ENCODE measurements around the gene SEPHS1. TPM values are rescaled to one million over a fixed set of nuclear protein-coding genes. Genes with fewer than 3 reads are reported as not detected.
A peak's percentile ranks its signal among the peaks of the same experiment; 100 is the strongest.
"Not testable (repeated sequence)": the region's sequence is repeated elsewhere in the genome, so short reads cannot be mapped to it uniquely, and the experiment has no call there.

The SEPHS1 gene
- 58.7 TPM for polyA plus RNA-seq (2013, experiment 1 of 2; ENCODE audit: insufficient read length)
- polyA plus RNA-seq (2013, experiment 2 of 2; ENCODE audit: insufficient read length), result 58.5 TPM

DNA sequence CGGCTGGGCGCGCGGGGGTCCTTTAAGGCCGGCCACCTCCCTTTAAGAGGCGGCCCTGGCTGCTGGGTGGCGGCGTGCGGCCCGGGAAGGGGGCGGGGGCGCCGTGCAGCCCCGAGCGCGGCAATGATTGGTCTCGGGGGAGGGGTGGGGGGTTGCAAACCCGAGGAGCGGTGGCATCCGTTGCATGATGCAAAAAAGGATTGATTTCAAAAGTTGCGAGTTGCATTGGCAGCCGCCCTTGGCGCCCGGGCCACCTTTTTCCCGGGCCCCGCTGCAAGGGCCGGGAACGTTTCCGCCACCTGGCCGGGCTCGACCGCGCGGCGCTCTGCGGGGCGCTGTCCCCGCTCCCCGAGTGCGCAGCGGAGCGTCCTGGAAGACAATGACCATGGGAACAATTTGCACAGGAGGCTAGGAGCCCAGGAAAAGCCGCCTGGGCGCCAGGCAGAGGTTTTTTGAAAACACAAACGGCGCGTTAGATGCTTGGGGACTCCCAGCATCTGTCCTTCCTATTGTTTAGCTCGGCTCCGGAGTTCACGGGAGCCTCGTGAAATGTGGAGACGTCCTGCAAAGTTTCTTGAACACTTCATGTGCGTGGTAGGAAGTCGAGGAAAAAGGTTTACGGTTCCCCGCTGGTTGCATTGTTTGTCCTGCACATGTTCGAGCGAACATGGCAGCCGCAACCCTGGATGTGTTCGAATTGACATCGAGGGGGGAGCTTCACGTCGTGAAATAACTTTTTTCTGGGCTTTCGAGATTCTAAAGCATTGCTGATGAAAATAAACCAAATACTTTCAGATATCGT, at the start of gene SEPHS1:
Gene SEPHS1, minus strand, starts transcription at position 78 of the 802 bp plus-strand sequence. CDS start 3,343 bp downstream, outside the sequence.
- DNase-seq, result peak; percentile 83

DNA sequence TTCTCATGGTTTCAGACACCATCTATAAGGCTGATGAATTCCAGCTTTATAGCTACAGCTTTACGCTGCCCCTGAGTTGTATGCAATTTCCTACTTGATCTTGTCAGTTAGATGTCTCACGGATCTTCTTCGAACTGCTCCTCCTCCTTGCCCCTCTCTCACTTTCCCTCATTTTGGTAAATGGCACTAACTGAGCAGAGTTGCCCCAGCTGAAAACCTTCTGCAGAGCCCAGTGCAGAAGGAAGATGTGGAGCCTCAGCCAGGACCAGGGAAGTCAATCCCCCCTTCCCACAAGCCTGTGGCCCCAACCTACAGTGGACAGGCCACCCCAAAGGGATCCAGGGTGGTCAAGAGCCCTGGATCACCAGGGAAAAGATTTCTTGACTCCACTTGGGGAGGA, 49.0 kb upstream of the SEPHS1 start:
- DNase-seq, result no peak

- no peak for DNase-seq
Measured at GRCh38 chr10:13396369-13396768, 48.3 kb upstream of the SEPHS1 start.

DNA sequence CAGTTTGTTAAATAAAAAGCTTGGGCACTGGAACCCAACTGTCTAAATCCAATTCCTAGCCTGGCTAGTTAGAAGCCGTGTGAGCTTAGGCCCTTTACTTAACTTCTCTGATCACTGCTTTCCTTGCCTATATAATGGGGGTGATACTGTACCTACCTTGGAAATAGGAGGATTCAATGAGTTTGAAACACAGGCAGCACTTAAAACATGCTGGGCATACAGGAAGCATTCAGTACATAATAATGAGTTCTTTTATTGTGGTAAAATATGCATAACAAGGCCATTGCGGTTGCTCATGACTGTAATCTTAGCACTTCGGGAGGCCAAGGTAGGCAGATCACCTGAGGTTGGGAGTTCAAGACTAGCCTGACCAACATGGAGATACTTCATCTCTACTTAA, 47.4 kb upstream of the SEPHS1 start:
- DNase-seq, result no peak

GRCh38 chr10:13393640-13394039, 45.5 kb upstream of the SEPHS1 start:
- DNase-seq, result no peak

DNA sequence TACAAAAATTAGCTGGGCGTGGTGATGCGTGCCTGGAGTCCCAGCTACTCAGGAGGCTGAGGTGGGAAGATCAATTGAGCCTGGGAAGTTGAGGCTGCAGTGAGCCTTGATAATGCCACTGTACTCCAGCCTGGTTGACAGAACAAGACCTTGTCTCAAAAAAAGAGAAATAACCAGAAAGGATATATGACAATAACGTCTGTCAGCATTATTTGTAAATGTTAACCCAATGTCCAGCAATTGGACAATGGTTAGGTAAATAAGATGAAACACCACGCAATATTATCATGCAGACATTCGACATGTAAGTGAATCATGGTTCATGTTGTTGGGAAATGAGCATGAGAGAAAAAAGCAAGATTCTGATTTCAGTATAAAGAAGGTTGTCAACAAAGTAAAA, 44.6 kb upstream of the SEPHS1 start:
- no peak for DNase-seq

- no peak for DNase-seq
Measured at GRCh38 chr10:13390604-13391522, 42.8 kb upstream of the SEPHS1 start.

DNA sequence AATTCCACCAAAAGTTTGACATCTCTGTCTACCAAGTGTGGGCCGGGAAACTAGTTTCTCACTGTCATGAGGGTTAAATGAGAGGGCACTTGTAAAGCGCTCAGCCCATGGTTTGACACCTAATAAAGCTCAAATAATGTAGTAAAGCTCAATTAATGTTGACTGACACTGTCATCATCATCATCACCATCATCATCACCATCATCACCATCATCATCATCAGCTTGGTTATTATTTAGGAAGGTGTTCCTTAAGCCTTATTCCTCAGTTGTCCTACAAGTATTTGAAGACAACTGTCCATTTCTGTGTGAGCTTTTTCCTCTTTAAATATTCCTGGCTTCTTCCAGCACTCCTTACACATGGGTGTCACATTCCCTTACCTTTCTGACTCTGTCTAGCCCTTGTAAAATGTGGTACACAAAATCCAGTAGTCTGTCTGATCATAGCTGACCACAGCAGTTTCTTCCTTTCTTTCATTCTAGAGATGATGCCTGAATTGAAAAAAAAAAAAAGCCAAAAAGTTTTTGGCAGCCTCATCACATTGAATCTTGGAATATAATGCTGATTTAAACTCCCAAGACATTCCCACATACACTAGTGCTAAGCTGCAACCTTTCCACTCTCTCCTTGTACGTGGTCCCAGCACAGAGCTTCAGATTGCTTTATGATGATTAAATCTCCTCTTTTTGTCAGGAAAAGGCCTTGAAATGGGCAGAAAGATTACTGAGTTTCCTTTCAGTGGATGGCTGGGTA, 40.6 kb upstream of the SEPHS1 start:
- no peak for DNase-seq

GRCh38 chr10:13386021-13386420, 37.9 kb upstream of the SEPHS1 start:
- no peak for DNase-seq

DNA sequence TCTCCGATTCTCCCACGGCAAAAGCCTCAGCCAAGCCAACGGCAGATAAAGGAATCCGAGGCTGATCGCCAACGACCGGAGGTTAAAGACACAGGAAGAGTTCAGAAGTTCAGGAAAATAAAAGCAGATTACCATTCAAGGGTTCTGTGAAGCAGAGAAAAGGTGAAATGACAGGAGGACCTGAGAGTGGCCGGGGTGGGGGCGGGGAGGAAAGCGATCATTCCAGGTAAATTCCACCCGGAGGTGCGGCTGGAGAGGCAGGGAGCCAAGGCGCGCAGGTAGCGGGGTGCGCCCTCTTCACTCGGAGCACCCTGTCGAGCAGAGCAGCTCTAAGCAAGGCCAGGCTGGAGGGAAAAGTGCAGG, 35.3 kb upstream of the SEPHS1 start:
- DNase-seq, result no peak

DNA sequence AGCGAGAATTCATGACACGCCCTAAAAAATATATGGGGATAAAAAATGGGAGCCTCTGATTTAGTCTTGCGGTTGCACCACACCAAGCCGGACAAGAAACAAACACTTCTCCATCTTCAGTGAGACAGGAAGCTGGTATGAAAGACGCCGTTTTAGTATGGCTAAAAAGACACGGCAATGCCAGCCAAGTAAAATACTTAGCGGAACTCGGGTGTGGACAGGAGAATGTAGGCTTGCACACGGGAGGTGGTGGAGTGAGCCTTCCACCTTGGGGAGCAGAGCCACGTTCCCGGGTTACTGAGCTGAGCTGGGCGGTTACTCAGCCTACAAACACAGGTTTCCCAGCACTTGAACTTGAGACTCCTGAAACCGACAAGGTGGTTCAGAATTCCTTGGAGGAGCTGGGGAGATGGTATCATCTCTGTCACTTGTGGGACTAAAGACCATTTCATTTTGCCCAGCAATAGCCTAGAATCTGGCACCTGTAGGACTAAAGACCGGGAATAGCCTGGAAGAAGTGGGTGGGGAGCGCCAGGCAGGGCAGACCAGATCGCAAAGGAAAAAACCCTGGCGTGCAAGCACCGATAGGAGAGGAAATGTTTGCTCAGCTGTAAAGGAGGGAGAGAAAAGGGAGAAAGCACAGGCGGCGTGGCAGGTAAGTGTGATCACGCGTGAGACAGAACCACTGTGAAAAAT, 34.8 kb upstream of the SEPHS1 start:
- no peak for DNase-seq

GRCh38 chr10:13379061-13379460, 31.0 kb upstream of the SEPHS1 start:
- not testable (repeated sequence) for DNase-seq

DNA sequence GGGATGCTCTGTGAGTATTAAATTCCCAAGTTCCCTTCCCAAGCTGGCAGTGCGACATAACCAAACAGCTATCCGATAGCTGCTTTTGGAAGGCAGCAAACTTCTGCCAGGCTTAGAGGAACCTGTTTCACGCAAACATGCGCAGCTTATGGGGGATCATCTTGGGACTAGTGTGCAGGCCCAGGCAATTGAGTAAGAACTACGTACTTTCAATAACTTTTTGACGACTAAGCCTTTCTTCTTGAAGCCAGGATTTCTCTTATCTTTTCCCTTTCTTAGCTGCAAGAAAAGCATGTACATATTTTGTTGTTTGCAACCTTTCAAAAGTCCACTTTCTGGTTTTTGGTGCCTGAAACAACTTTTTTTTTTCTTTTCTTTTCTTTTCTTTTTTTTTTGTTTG, 28.7 kb upstream of the SEPHS1 start:
- no peak for DNase-seq

- no peak for DNase-seq
Measured at GRCh38 chr10:13376297-13376696, 28.2 kb upstream of the SEPHS1 start.

DNA sequence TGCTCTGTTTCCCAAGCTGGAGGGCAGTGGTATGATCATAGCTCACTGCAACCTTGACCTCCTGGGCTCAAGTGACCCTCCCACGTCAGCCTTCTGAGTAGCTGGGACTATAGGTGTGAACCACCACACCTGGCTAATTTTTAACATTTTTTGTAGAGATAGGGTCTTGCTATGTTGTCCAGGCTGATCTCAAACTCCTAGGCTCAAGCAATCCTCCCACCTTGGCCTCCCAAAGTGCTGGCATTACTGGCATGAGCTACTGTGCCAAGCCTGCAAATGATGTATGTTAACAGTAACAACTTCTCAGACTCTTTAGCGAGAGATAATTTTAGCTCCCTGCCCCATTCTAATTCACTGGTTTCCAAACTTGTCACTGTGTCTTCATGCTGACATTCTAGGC, 27.7 kb upstream of the SEPHS1 start:
- DNase-seq, result no peak

- no peak for DNase-seq
Measured at GRCh38 chr10:13373644-13374043, 25.6 kb upstream of the SEPHS1 start.

GRCh38 chr10:13372524-13372923, 24.4 kb upstream of the SEPHS1 start:
- no peak for DNase-seq

GRCh38 chr10:13371897-13372470, 23.9 kb upstream of the SEPHS1 start:
- peak; percentile 79 for DNase-seq

DNA sequence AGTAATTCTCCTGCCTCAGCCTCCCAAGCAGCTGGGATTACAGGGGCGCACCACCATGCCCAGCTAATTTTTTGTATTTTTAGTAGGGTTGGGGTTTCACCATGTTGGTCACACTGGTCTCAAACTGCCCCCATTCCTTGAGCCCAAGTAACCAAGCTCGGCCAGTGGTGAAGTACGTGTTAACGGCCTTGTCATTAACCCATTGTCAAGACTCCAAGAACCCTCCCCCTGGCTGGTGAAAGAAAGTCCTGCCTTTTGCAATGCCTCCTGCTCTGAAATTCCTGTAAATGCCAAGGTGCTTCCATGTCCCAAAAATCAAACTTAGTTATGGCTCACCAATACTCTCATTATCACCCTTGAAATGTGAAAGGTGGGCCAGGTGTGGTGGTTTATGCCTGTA, 18.8 kb upstream of the SEPHS1 start:
- DNase-seq, result no peak

DNA sequence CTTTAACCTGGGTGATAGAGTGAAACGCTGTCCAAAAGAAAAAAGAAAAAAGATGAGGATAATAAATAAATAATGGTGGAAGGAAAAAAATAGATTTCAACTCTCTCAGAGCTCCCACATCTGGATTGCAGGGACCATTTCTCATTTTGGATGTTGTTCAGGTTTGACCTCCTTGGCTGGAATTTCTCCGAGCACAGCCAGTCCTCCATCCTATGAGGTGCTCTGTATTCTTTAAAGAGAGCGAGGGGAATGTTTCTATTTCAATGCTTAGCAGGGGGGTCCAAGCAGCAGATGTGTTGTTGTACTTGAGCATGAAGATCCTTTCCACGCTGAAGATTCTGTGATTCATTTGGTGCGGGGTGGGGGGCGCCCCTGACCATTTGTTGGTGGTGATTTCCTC, 17.7 kb upstream of the SEPHS1 start:
- DNase-seq, result no peak

- DNase-seq, result no peak
Measured at GRCh38 chr10:13365243-13365642, 17.1 kb upstream of the SEPHS1 start.

DNA sequence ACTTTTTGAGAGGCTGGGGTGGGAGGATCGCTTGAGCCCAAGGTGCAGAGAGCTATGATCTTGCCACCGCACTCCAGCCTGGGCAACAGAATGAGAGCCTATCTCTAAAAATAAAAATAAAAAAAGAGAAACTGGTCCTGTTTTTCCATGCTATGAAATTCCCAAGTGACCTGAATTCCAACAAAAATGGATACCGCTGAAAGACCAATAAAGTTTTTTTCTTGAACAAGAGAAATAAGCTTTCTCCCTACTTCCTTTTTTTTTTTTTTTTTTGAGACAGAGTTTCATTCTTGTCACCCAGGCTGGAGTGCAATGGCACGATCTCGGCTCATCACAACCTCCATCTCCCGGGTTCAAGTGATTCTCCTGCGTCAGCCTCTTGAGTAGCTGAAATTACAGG, 12.5 kb upstream of the SEPHS1 start:
- DNase-seq, result no peak
